ENCODE results near the gene TSLP. TPM values are rescaled to one million over a fixed set of nuclear protein-coding genes. Genes with fewer than 3 reads are reported as not detected.
A peak's percentile ranks its signal among the peaks of the same experiment; 100 is the strongest.

TSLP gene
- total and polyA plus RNA-seq, 9 of the 15 experiments (the other 6 are each of a cell fraction or from before 2014, with no cell fraction given), result 0.09 to 2.8 (median 1.2) TPM

DNA sequence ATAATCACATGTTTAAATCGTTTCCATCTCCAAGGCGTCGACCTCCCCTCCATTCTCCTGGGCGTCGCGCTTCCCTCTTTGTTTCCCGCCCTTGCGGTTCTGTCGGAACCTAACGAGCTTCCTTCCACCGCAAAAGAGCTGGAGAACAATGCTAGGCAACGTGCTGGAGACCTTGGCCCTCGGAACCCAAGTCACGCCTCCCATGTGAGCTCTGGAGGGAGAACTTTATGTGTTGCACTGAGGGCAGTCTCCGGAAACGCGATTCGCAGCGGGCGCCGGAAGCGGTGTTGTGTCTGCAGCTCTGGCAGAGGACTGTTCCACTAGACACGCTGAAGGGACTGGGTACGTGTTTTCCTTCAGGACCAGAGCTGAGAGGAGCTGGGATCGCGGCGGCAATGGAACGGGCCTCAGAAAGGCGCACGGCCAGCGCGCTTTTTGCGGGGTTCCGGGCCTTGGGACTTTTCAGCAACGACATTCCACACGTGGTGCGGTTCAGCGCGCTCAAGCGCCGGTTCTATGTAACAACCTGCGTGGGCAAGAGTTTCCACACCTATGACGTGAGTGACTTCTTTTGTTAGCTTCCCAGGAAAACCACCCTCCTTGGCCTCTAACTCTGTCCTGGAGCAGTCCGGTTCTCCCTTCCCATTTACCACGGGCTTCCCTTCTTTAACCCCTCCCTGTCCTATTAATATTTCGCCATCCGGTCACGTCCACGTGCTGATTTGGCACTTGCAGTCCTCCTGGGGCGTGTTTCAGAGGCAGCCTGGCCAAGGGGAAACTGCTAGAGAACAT, 20.7 kb downstream of the TSLP start, which contains the start of gene WDR36 (continued):
- TF ChIP-seq, protein P1, sequence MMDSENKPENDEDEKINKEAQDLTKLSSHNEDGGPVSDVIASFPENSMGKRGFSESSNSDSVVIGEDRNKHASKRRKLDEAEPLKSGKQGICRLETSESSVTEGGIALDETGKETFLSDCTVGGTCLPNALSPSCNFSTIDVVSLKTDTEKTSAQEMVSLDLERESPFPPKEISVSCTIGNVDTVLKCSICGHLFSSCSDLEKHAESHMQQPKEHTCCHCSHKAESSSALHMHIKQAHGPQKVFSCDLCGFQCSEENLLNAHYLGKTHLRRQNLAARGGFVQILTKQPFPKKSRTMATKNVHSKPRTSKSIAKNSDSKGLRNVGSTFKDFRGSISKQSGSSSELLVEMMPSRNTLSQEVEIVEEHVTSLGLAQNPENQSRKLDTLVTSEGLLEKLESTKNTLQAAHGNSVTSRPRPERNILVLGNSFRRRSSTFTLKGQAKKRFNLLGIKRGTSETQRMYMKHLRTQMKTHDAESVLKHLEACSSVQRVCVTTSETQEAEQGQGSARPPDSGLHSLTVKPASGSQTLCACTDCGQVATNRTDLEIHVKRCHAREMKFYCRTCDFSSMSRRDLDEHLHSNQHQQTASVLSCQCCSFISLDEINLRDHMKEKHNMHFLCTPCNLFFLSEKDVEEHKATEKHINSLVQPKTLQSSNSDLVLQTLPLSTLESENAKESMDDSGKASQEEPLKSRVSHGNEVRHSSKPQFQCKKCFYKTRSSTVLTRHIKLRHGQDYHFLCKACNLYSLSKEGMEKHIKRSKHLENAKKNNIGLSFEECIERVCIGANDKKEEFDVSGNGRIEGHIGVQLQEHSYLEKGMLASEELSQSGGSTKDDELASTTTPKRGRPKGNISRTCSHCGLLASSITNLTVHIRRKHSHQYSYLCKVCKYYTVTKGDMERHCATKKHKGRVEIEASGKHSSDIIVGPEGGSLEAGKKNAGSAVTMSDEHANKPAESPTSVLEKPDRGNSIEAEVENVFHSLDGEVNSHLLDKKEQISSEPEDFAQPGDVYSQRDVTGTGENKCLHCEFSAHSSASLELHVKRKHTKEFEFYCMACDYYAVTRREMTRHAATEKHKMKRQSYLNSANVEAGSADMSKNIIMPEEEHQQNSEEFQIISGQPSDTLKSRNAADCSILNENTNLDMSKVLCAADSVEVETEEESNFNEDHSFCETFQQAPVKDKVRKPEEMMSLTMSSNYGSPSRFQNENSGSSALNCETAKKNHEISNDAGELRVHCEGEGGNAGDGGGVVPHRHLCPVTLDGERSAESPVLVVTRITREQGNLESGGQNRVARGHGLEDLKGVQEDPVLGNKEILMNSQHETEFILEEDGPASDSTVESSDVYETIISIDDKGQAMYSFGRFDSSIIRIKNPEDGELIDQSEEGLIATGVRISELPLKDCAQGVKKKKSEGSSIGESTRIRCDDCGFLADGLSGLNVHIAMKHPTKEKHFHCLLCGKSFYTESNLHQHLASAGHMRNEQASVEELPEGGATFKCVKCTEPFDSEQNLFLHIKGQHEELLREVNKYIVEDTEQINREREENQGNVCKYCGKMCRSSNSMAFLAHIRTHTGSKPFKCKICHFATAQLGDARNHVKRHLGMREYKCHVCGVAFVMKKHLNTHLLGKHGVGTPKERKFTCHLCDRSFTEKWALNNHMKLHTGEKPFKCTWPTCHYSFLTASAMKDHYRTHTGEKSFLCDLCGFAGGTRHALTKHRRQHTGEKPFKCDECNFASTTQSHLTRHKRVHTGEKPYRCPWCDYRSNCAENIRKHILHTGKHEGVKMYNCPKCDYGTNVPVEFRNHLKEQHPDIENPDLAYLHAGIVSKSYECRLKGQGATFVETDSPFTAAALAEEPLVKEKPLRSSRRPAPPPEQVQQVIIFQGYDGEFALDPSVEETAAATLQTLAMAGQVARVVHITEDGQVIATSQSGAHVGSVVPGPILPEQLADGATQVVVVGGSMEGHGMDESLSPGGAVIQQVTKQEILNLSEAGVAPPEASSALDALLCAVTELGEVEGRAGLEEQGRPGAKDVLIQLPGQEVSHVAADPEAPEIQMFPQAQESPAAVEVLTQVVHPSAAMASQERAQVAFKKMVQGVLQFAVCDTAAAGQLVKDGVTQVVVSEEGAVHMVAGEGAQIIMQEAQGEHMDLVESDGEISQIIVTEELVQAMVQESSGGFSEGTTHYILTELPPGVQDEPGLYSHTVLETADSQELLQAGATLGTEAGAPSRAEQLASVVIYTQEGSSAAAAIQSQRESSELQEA (IDR thresholded peaks at IDR 0.05; ENCODE audit: low read depth), result peak; percentile 79
- TF ChIP-seq, protein P2, sequence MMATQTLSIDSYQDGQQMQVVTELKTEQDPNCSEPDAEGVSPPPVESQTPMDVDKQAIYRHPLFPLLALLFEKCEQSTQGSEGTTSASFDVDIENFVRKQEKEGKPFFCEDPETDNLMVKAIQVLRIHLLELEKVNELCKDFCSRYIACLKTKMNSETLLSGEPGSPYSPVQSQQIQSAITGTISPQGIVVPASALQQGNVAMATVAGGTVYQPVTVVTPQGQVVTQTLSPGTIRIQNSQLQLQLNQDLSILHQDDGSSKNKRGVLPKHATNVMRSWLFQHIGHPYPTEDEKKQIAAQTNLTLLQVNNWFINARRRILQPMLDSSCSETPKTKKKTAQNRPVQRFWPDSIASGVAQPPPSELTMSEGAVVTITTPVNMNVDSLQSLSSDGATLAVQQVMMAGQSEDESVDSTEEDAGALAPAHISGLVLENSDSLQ (IDR thresholded peaks at IDR 0.05), result peak; percentile 44; the same call in 1 of the 2 replicates
- TF ChIP-seq SMAD1 (IDR thresholded peaks at IDR 0.05; ENCODE audit: low read depth, low read length, partially characterized antibody), result peak; percentile 56
- TF ChIP-seq, protein P3, sequence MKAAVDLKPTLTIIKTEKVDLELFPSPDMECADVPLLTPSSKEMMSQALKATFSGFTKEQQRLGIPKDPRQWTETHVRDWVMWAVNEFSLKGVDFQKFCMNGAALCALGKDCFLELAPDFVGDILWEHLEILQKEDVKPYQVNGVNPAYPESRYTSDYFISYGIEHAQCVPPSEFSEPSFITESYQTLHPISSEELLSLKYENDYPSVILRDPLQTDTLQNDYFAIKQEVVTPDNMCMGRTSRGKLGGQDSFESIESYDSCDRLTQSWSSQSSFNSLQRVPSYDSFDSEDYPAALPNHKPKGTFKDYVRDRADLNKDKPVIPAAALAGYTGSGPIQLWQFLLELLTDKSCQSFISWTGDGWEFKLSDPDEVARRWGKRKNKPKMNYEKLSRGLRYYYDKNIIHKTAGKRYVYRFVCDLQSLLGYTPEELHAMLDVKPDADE (conservative IDR thresholded peaks at IDR 0.05; ENCODE audit: control insufficient read depth, low read depth, low read length), result peak; percentile 53; the same call in 1 of the 2 replicates
- TF ChIP-seq, protein P4, sequence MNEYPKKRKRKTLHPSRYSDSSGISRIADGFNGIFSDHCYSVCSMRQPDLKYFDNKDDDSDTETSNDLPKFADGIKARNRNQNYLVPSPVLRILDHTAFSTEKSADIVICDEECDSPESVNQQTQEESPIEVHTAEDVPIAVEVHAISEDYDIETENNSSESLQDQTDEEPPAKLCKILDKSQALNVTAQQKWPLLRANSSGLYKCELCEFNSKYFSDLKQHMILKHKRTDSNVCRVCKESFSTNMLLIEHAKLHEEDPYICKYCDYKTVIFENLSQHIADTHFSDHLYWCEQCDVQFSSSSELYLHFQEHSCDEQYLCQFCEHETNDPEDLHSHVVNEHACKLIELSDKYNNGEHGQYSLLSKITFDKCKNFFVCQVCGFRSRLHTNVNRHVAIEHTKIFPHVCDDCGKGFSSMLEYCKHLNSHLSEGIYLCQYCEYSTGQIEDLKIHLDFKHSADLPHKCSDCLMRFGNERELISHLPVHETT (CRISPR knock-in tag; conservative IDR thresholded peaks at IDR 0.05 in 1 of 2, IDR thresholded peaks at IDR 0.05 in 1 of 2), result peak in 1 of 2 experiments; percentile 82; a peak in 2 of 4 replicates
- peak; percentile 94 for TF ChIP-seq RBFOX2 (IDR thresholded peaks at IDR 0.05; ENCODE audit: low read depth, low read length)
- TF ChIP-seq PPARD (CRISPR knock-in tag; IDR thresholded peaks at IDR 0.05), result no peak
- TF ChIP-seq, protein P5, sequence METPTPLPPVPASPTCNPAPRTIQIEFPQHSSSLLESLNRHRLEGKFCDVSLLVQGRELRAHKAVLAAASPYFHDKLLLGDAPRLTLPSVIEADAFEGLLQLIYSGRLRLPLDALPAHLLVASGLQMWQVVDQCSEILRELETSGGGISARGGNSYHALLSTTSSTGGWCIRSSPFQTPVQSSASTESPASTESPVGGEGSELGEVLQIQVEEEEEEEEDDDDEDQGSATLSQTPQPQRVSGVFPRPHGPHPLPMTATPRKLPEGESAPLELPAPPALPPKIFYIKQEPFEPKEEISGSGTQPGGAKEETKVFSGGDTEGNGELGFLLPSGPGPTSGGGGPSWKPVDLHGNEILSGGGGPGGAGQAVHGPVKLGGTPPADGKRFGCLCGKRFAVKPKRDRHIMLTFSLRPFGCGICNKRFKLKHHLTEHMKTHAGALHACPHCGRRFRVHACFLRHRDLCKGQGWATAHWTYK (CRISPR knock-in tag; IDR thresholded peaks at IDR 0.05), result peak; percentile 43; the same call in 1 of the 2 replicates
- 0 out of 2 replicates have a peak, but pooled peaks have one; percentile 78 for TF ChIP-seq IRF2 (CRISPR knock-in tag; IDR thresholded peaks at IDR 0.05)
- TF ChIP-seq NFATC3 (IDR thresholded peaks at IDR 0.05), result peak; percentile 78; the same call in 1 of the 2 replicates
- no peak for TF ChIP-seq DNMT1 (IDR thresholded peaks at IDR 0.05)
- TF ChIP-seq MED1 (CRISPR knock-in tag; IDR thresholded peaks at IDR 0.05; ENCODE audit: borderline replicate concordance), result no peak
